GM23338 (cell line): Measurements from ENCODE around the gene TMEM214. TPM values are rescaled to one million over a fixed set of nuclear protein-coding genes. Genes with fewer than 3 reads are reported as not detected.

Source experiments
- ATAC-seq: fragments of 200-7000 bp; cut with Tn5 transposase; 3 replicates; pipeline ENCODE4 v1.9.1; 2020
- DNase-seq: peaks from one replicate; pipeline ENCODE4 v3.0.0-alpha.2; 2015; ENCODE audit warnings: low spot score
- H2AFZ ChIP-seq: fragments of 200-600 bp; sonication (generic); 2 replicates; pipeline ENCODE4 v1.8.0; 2016; ENCODE audit warnings: antibody characterized with exemption, mild to moderate bottlenecking, moderate library complexity
- H3F3A ChIP-seq: fragments of 200-600 bp; sonication (generic); replicated peaks from 2 replicates; pipeline ENCODE4 v1.8.0; 2017; ENCODE audit warnings: antibody characterized with exemption, mixed run types, low read depth
- H3K27ac ChIP-seq: fragments of 200-600 bp; sonication (generic); 2 replicates; pipeline ENCODE4 v1.6.1; 2016; ENCODE audit warnings: low read depth
- H3K27me3 ChIP-seq: fragments of 200-600 bp; sonication (generic); 2 replicates; pipeline ENCODE4 v1.8.0; 2016; ENCODE audit warnings: mild to moderate bottlenecking, mixed run types, moderate library complexity; ENCODE audit not compliant: insufficient read depth
- H3K36me3 ChIP-seq: fragments of 200-600 bp; sonication (generic); 2 replicates; pipeline ENCODE4 v1.8.0; 2016; ENCODE audit warnings: mild to moderate bottlenecking; ENCODE audit not compliant: insufficient read depth
- H3K4me1 ChIP-seq: fragments of 200-600 bp; sonication (generic); 2 replicates; pipeline ENCODE4 v1.8.0; 2016; ENCODE audit warnings: mild to moderate bottlenecking, moderate library complexity; ENCODE audit not compliant: insufficient read depth
- H3K4me2 ChIP-seq: fragments of 200-600 bp; sonication (generic); 2 replicates; pipeline ENCODE4 v1.7.1; 2017; ENCODE audit warnings: mixed run types
- H3K4me3 ChIP-seq: fragments of 200-600 bp; sonication (generic); 2 replicates; pipeline ENCODE4 v1.6.1; 2016; ENCODE audit warnings: mixed run types
- H3K79me2 ChIP-seq: fragments of 200-600 bp; sonication (generic); replicated peaks from 2 replicates; pipeline ENCODE4 v1.8.0; 2017; ENCODE audit warnings: mild to moderate bottlenecking; ENCODE audit not compliant: insufficient read depth
- H3K9me2 ChIP-seq: fragments of 200-600 bp; sonication (generic); 2 replicates; pipeline ENCODE4 v1.8.0; 2017; ENCODE audit not compliant: insufficient read depth
- H4K20me1 ChIP-seq: fragments of 200-600 bp; sonication (generic); replicated peaks from 2 replicates; pipeline ENCODE4 v1.8.0; 2017; ENCODE audit warnings: mild to moderate bottlenecking; ENCODE audit not compliant: insufficient read depth
- H3K27ac Mint-ChIP-seq: 2 replicates; pipeline ENCODE4 v1.8.0; 2020; ENCODE audit warnings: inconsistent platforms, mild to moderate bottlenecking, moderate library complexity, mixed read lengths
- H3K27me3 Mint-ChIP-seq: 3 replicates; pipeline ENCODE4 v1.8.0; 2022; ENCODE audit warnings: low read depth, mild to moderate bottlenecking, moderate library complexity, mixed read lengths, inconsistent platforms; ENCODE audit not compliant: insufficient read depth, poor library complexity
- H3K36me3 Mint-ChIP-seq: 3 replicates; pipeline ENCODE4 v1.8.0; 2021; ENCODE audit warnings: low read depth, mild to moderate bottlenecking, inconsistent platforms, moderate library complexity, mixed read lengths
- H3K4me1 Mint-ChIP-seq: 3 replicates; pipeline ENCODE4 v1.8.0; 2020; ENCODE audit warnings: mild to moderate bottlenecking, inconsistent platforms, mixed read lengths
- H3K4me3 Mint-ChIP-seq: 3 replicates; pipeline ENCODE4 v1.8.0; 2021; ENCODE audit warnings: moderate library complexity, mild to moderate bottlenecking, inconsistent platforms, mixed read lengths
- H3K9me3 Mint-ChIP-seq: 3 replicates; pipeline ENCODE4 v1.8.0; 2020; ENCODE audit warnings: moderate library complexity, mild to moderate bottlenecking, inconsistent platforms, mixed read lengths
- CREB1 ChIP-seq: fragments of 250-450 bp; sonication (Bioruptor Pico); IDR thresholded peaks from 2 replicates; pipeline ENCODE4 v1.5.0; 2020; ENCODE audit warnings: low read depth, mild to moderate bottlenecking, moderate library complexity
- CTCF ChIP-seq, 2 experiments: fragments of 200-600 bp in 1 of 2; sonication (generic) in 1 of 2; conservative IDR thresholded peaks; 2 replicates each; pipeline versions ENCODE4 v1.5.1 to v1.6.1; 2016 to 2017; ENCODE audit warnings: antibody characterized with exemption in 2 of 2, low read depth in 2 of 2, mild to moderate bottlenecking in 2 of 2, moderate library complexity in 1 of 2
- EZH2 ChIP-seq: fragments of 200-600 bp; sonication (generic); IDR thresholded peaks from one replicate; pipeline ENCODE4 v1.8.0; 2017; ENCODE audit warnings: antibody characterized with exemption, mild to moderate bottlenecking, low read depth; ENCODE audit not compliant: unreplicated experiment
- EZH2phosphoT487 ChIP-seq: fragments of 200-600 bp; sonication (generic); IDR thresholded peaks from one replicate; pipeline ENCODE4 v1.8.1; 2018; ENCODE audit warnings: antibody characterized with exemption; ENCODE audit not compliant: unreplicated experiment
- NANOG ChIP-seq: IDR thresholded peaks from 2 replicates; pipeline ENCODE4 v1.6.1; 2016; ENCODE audit warnings: antibody characterized with exemption, borderline replicate concordance
- POLR2AphosphoS5 ChIP-seq: IDR thresholded peaks from 2 replicates; pipeline ENCODE4 v1.6.1; 2016; ENCODE audit warnings: antibody characterized with exemption, low read depth
- REST ChIP-seq: IDR thresholded peaks from one replicate; pipeline ENCODE4 v1.6.1; 2018; ENCODE audit warnings: antibody characterized with exemption; ENCODE audit not compliant: unreplicated experiment
- STAT1 ChIP-seq: IDR thresholded peaks from one replicate; pipeline ENCODE4 v1.6.1; 2016; ENCODE audit warnings: antibody characterized with exemption; ENCODE audit not compliant: unreplicated experiment
- ZNF331 ChIP-seq: fragments of 250-450 bp; sonication (Bioruptor Pico); IDR thresholded peaks from 2 replicates; pipeline ENCODE4 v1.5.0; 2020; ENCODE audit warnings: low read depth, mild to moderate bottlenecking, moderate library complexity
- polyA plus RNA-seq: library from polyadenylated mRNA; unstranded; fragments of >200 nt; fragmentation: Nextera tagmentation; extraction: Ambion mirVana; gene quantifications from 2 replicates; pipeline ENCODE4 v1.2.1, GENCODE V29; 2016
- total RNA-seq: library from RNA; depleted of rRNA; stranded (reverse); fragments of >200 nt; shearing (Covaris generic); gene quantifications from 2 replicates; pipeline ENCODE4 v1.2.3, GENCODE V29; 2014

The TMEM214 gene
- total and polyA plus RNA-seq, 2 experiments from 2014 or later: 18.4 to 36.5 TPM

GRCh38 chr2:27083410-27084296 is 50.9 kb downstream of the TMEM214 start:
- H3K27me3 ChIP-seq: peaks cover 16% of the 10 kb centered on the region
- H2AFZ ChIP-seq: no peak overlapping the region
- peak overlapping the region; percentile 84 for H3K27ac Mint-ChIP-seq
- H3K4me3 Mint-ChIP-seq: peak overlapping the region; percentile 21; the same call in 1 of the 3 replicates
- H3K36me3 Mint-ChIP-seq: no peaks in the 10 kb centered on the region
- H3F3A ChIP-seq: peaks cover 8% of the 10 kb centered on the region; the same call in 1 of the 2 replicates
- H3K4me3 ChIP-seq: no peak overlapping the region
- no peak overlapping the region for H3K27ac ChIP-seq
- no peaks in the 10 kb centered on the region for H3K36me3 ChIP-seq
- peaks cover 40% of the 10 kb centered on the region for H3K4me1 Mint-ChIP-seq
- no peak for DNase-seq
- no peaks in the 10 kb centered on the region for H3K9me2 ChIP-seq
- no peak overlapping the region for H3K4me2 ChIP-seq
- H3K9me3 Mint-ChIP-seq: no peaks in the 10 kb centered on the region; the same call in 2 of the 3 replicates
- TF ChIP-seq STAT1: no peak
- no peak for TF ChIP-seq EZH2phosphoT487
- H3K4me1 ChIP-seq: peaks cover 15% of the 10 kb centered on the region
- peaks cover 28% of the 10 kb centered on the region for H3K27me3 Mint-ChIP-seq
- ATAC-seq: no peak
- H3K79me2 ChIP-seq: no peaks in the 10 kb centered on the region
- H4K20me1 ChIP-seq: no peaks in the 10 kb centered on the region

DNA sequence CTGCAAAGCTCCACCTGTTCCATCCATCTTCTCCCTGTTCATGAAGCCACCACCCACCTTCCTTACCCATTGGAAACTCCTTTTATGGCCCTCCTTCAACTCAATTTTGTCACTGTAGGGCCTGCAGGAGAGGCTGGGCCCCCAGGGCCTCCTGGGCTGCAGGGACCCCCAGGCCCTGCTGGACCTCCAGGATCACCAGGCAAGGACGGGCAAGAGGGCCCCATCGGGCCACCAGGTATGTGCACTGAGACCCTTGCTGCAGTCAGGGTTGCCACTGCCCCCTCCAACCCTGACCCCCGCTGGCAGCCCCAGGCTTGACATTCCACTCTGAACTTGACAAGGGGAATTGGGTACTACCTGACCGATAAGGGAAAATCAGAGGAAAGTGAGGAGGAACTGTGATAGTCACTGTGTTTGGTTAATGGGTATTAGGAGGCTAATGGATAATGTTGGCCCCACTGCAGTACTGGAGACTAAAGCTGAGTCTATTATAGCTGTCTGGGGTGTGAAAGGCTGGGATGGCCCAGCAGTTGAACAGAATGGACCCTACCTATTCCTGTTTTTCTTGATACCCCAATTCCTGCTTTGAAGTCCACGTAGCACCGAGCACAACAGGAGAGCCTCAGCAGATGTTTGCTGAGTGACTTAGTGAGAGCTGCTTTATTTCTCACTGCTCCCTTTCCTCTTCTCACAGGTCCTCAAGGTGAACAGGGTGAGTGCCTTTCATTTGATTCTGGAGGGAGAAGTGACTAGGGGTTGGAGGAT is 51.7 kb downstream of the TMEM214 start:
- peaks cover 39% of the 10 kb centered on the region for H3K4me1 Mint-ChIP-seq
- Histone ChIP-seq H3K79me2 (no peaks in the 10 kb centered on the region), H4K20me1 (no peaks in the 10 kb centered on the region), H3K27ac (no peak overlapping the region), H3F3A (peaks cover 8% of the 10 kb centered on the region; the same call in 1 of the 2 replicates), H3K9me2 (no peaks in the 10 kb centered on the region), H3K4me2 (no peak overlapping the region), H3K4me3 (no peak overlapping the region), H3K4me1 (peaks cover 15% of the 10 kb centered on the region), H3K36me3 (no peaks in the 10 kb centered on the region), H2AFZ (no peak overlapping the region), H3K27me3 (peaks cover 16% of the 10 kb centered on the region)
- H3K36me3 Mint-ChIP-seq: no peaks in the 10 kb centered on the region
- peak overlapping the region; percentile 21; the same call in 1 of the 3 replicates for H3K4me3 Mint-ChIP-seq
- no peaks in the 10 kb centered on the region; the same call in 2 of the 3 replicates for H3K9me3 Mint-ChIP-seq
- no peak for ATAC-seq
- H3K27me3 Mint-ChIP-seq: peaks cover 29% of the 10 kb centered on the region
- H3K27ac Mint-ChIP-seq: peak overlapping the region; percentile 84
- DNase-seq: no peak
- no peak for TF ChIP-seq NANOG
- TF ChIP-seq CREB1 (CRISPR knock-in tag): no peak
- TF ChIP-seq CTCF (conservative IDR thresholded peaks at IDR 0.05; ENCODE audit: low read depth in 2 of 2): no peak
- no peak for TF ChIP-seq EZH2
- TF ChIP-seq ZNF331 (CRISPR knock-in tag): no peak
- no peak for TF ChIP-seq REST
- TF ChIP-seq EZH2phosphoT487: no peak
- no peak for TF ChIP-seq POLR2AphosphoS5
